ENCODE data around the gene CNMD. TPM values are rescaled to one million over a fixed set of nuclear protein-coding genes. Genes with fewer than 3 reads are reported as not detected.
A peak's percentile ranks its signal among the peaks of the same experiment; 100 is the strongest.

The CNMD gene
- under 1 TPM in 2 of 6 donors, not detected in 4; 0.24 to 0.46 TPM for total RNA-seq

GRCh38 chr13:52739468-52740071 lies at the start of gene CNMD:
CNMD (minus strand) TSS chr13:52739820; CDS start chr13:52739701, 119 bp downstream.
- WGBS, 2 donors, result 13 to 16% methylated on average over 12 to 33 of the region's 34 CpGs
- Histone ChIP-seq H3K27ac (no peak within 1 kb of the TSS), H3K27me3 (peaks cover 0 to 21% (median 9%) of the 10 kb centered on the region in 4 donors), H3K9me3 (no peaks in the 10 kb centered on the region), H3K4me3 (peak within 1 kb of the TSS in 3 of 4 donors; percentile 31 to 52 (median 46)), H3K4me1 (peaks cover 8 to 16% (median 13%) of the 10 kb centered on the region in 4 donors), H3K36me3 (no peaks in the 10 kb centered on the region)
- TF ChIP-seq EP300 (IDR thresholded peaks at IDR 0.05), result no peak
- no peak for TF ChIP-seq POLR2A (IDR thresholded peaks at IDR 0.05)
- ATAC-seq (ENCODE audit: low FRiP score in 2 of 2), result peak; percentile 5 to 41
- peak in 1 of 2 donors; percentile 65 for DNase-seq

GRCh38 chr13:52788011-52788410 lies 48.4 kb upstream of the CNMD start:
- DNase-seq, result no peak
- no peak for ATAC-seq (ENCODE audit: low FRiP score in 2 of 2)
- Histone ChIP-seq H3K9me3 (no peaks in the 10 kb centered on the region), H3K27me3 (no peaks in the 10 kb centered on the region), H3K36me3 (no peaks in the 10 kb centered on the region), H3K27ac (no peak overlapping the region), H3K4me3 (no peak overlapping the region), H3K4me1 (no peaks in the 10 kb centered on the region)
- TF ChIP-seq CTCF (IDR thresholded peaks at IDR 0.05) (no peak), POLR2A (IDR thresholded peaks at IDR 0.05) (no peak), POLR2AphosphoS5 (IDR thresholded peaks at IDR 0.05) (no peak), EP300 (IDR thresholded peaks at IDR 0.05) (no peak)
- WGBS, 2 donors, result 45 to 61% methylated on average over 4 of the region's 4 CpGs

GRCh38 chr13:52787235-52787634 lies 47.6 kb upstream of the CNMD start:
- DNase-seq, result no peak
- no peak overlapping the region for H3K27ac ChIP-seq

GRCh38 chr13:52786766-52787165 lies 47.1 kb upstream of the CNMD start:
- H3K36me3 ChIP-seq, result no peaks in the 10 kb centered on the region
- ATAC-seq (ENCODE audit: low FRiP score in 2 of 2) (no peak), DNase-seq (no peak)
- no peaks in the 10 kb centered on the region for H3K9me3 ChIP-seq
- no peaks in the 10 kb centered on the region for H3K27me3 ChIP-seq
- TF ChIP-seq POLR2AphosphoS5 (IDR thresholded peaks at IDR 0.05) (no peak), POLR2A (IDR thresholded peaks at IDR 0.05) (no peak), CTCF (IDR thresholded peaks at IDR 0.05) (no peak), EP300 (IDR thresholded peaks at IDR 0.05) (no peak)
- H3K4me1 ChIP-seq, result no peaks in the 10 kb centered on the region
- 85 to 91% methylated on average over 3 of the region's 3 CpGs for WGBS, 2 donors
- H3K27ac ChIP-seq, result no peak overlapping the region
- H3K4me3 ChIP-seq, result no peak overlapping the region

More at GRCh38 chr13:52787235-52787634, 47.6 kb upstream of the CNMD start:
- H3K36me3 ChIP-seq, result no peaks in the 10 kb centered on the region
- H3K4me1 ChIP-seq, result no peaks in the 10 kb centered on the region
- H3K4me3 ChIP-seq, result no peak overlapping the region
- 63 to 76% methylated on average over 2 of the region's 2 CpGs for WGBS, 2 donors
- no peaks in the 10 kb centered on the region for H3K27me3 ChIP-seq
- TF ChIP-seq CTCF (IDR thresholded peaks at IDR 0.05), result no peak
- TF ChIP-seq POLR2AphosphoS5 (IDR thresholded peaks at IDR 0.05), result no peak
- TF ChIP-seq POLR2A (IDR thresholded peaks at IDR 0.05), result no peak
- no peak for TF ChIP-seq EP300 (IDR thresholded peaks at IDR 0.05)
- no peak for ATAC-seq (ENCODE audit: low FRiP score in 2 of 2)
- H3K9me3 ChIP-seq, result no peaks in the 10 kb centered on the region

- no peak for DNase-seq
- no peaks in the 10 kb centered on the region for H3K27me3 ChIP-seq
- no peak overlapping the region for H3K27ac ChIP-seq
- no peak for ATAC-seq (ENCODE audit: low FRiP score in 2 of 2)
- no peaks in the 10 kb centered on the region for H3K36me3 ChIP-seq
- TF ChIP-seq EP300 (IDR thresholded peaks at IDR 0.05), result no peak
- TF ChIP-seq CTCF (IDR thresholded peaks at IDR 0.05), result no peak
- no peak for TF ChIP-seq POLR2A (IDR thresholded peaks at IDR 0.05)
- TF ChIP-seq POLR2AphosphoS5 (IDR thresholded peaks at IDR 0.05), result no peak
- no peaks in the 10 kb centered on the region for H3K9me3 ChIP-seq
- WGBS, 2 donors, result 74 to 77% methylated on average over 5 of the region's 5 CpGs
- no peaks in the 10 kb centered on the region for H3K4me1 ChIP-seq
- no peak overlapping the region for H3K4me3 ChIP-seq
Measured at GRCh38 chr13:52785739-52786138, 46.1 kb upstream of the CNMD start.
